ENCODE measurements around the gene LDB2. TPM values are rescaled to one million over a fixed set of nuclear protein-coding genes. Genes with fewer than 3 reads are reported as not detected.

LDB2 gene
- total and polyA plus RNA-seq, 2 of the 8 experiments (the other 6 are each of a cell fraction or from before 2014, with no cell fraction given), result 57.0 to 140 TPM

DNA sequence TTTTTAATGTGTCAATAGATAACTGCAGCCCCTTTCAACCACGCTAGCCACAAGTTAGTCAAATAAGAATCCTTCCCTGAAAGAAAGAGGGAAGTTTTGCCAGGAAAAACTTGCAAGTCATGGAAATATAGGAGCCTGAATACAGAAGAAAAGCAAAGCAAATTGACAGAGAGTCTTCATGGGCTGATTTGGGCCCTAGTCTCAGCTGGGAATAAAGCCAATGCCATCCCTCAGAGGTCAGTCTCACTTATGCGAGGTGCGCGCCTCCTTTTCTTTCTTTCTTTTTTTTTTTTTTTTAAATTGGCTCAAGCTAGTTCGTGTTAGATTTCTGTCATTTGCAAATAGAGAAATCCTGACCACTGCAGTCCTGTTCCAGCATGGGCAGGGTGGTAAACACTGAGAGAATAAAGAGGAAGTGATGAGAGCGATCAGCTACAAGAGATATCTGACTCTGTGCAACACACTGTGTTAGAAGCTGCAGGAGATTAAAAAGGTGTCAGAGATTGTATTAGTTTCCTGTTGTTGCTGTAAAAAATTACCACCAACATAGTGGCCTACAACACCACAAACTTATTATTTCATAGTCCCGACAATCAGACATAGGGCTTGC, 299.7 kb downstream of the LDB2 start:
- Histone ChIP-seq H3K36me3 (ENCODE audit: control insufficient read depth in 2 of 4, insufficient read depth in 4 of 4, low read length in 3 of 4) (no peaks in the 10 kb centered on the region), H2BK120ac (replicated peaks; ENCODE audit: low read depth, low read length) (no peak overlapping the region), H4K5ac (ENCODE audit: insufficient read length, low read depth, low read length) (no peak overlapping the region), H2BK5ac (ENCODE audit: low read depth, low read length) (no peak overlapping the region), H2AFZ (ENCODE audit: low read length) (no peak overlapping the region), H4K20me1 (replicated peaks in 1 of 2; ENCODE audit: control insufficient read depth in 1 of 2, insufficient read depth in 2 of 2, low read length in 2 of 2) (no peaks in the 10 kb centered on the region), H3K4me3 (ENCODE audit: extremely low read depth in 1 of 4, insufficient read depth in 2 of 4, low read depth in 3 of 4, low read length in 4 of 4) (no peak overlapping the region), H3K4ac (replicated peaks; ENCODE audit: insufficient read length, low read depth, low read length) (no peak overlapping the region), H3K14ac (ENCODE audit: insufficient read length) (no peak overlapping the region), H2AK5ac (ENCODE audit: low read depth, low read length) (no peak overlapping the region), H4K8ac (ENCODE audit: extremely low read depth, insufficient read depth, low read length) (no peak overlapping the region), H3K56ac (replicated peaks; ENCODE audit: insufficient read length, low read depth, low read length) (no peak overlapping the region), H3K18ac (ENCODE audit: extremely low read depth, low read length) (no peak overlapping the region), H3K23me2 (ENCODE audit: low read depth, low read length) (no peaks in the 10 kb centered on the region), H3K9ac (replicated peaks in 1 of 4; ENCODE audit: extremely low read depth in 1 of 4, low read depth in 3 of 4, low read length in 3 of 4) (no peak overlapping the region), H3K23ac (ENCODE audit: insufficient read length) (no peak overlapping the region), H3K27ac (ENCODE audit: low read depth, low read length) (no peak overlapping the region), H4K91ac (replicated peaks; ENCODE audit: insufficient read length, low read length) (no peak overlapping the region), H3K9me3 (ENCODE audit: insufficient read depth in 2 of 2, low read depth in 1 of 2, low read length in 1 of 2) (no peaks in the 10 kb centered on the region), H2BK20ac (ENCODE audit: low read length) (no peak overlapping the region), H2BK15ac (ENCODE audit: low read length) (no peak overlapping the region), H3K4me1 (replicated peaks in 1 of 4; ENCODE audit: control insufficient read depth in 3 of 4, insufficient read depth in 4 of 4, low read length in 3 of 4) (peaks cover 0 to 4% (median 0%) of the 10 kb centered on the region in 4 experiments; a peak in 2 of 7 replicates), H3K27me3 (replicated peaks in 1 of 4; ENCODE audit: control insufficient read depth in 3 of 4, extremely low read depth in 1 of 4, insufficient read depth in 3 of 4, low read length in 3 of 4) (no peaks in the 10 kb centered on the region), H2BK12ac (ENCODE audit: low read depth, low read length) (no peak overlapping the region), H3K4me2 (ENCODE audit: insufficient read depth in 1 of 2, low read depth in 2 of 2, low read length in 2 of 2) (no peak overlapping the region), H3K79me2 (ENCODE audit: control insufficient read depth in 1 of 2, insufficient read depth in 2 of 2, low read length in 2 of 2) (no peaks in the 10 kb centered on the region), H3K79me1 (ENCODE audit: low read depth, low read length) (peaks cover 2% of the 10 kb centered on the region; the same call in 1 of the 2 replicates)
- TF ChIP-seq POLR2A (IDR thresholded peaks at IDR 0.05; ENCODE audit: control extremely low read depth in 1 of 2, low read depth in 2 of 2, low read length in 2 of 2) (no peak), BRCA1 (IDR thresholded peaks at IDR 0.05; ENCODE audit: low read depth, low read length) (no peak), SP1 (IDR thresholded peaks at IDR 0.05; ENCODE audit: low read depth, low read length) (no peak), NRF1 (IDR thresholded peaks at IDR 0.05; ENCODE audit: low read depth, low read length) (no peak), GABPA (IDR thresholded peaks at IDR 0.05; ENCODE audit: borderline replicate concordance, insufficient read depth, low read length) (no peak), RXRA (IDR thresholded peaks at IDR 0.05; ENCODE audit: insufficient read depth, low read depth, low read length) (no peak), ASH2L (IDR thresholded peaks at IDR 0.05; ENCODE audit: low read length) (no peak), SRF (IDR thresholded peaks at IDR 0.05; ENCODE audit: low read depth, low read length) (no peak)
- DNase-seq (ENCODE audit: low read depth in 1 of 2, low spot score in 2 of 2) (no peak), FAIRE-seq (no peak)
- 82% methylated on average over 7 of the region's 7 CpGs; no CpG with 5 or more reads in 1 of the 2 experiments for WGBS, 2 experiments (ENCODE audit: extremely low coverage in 1 of 2, insufficient coverage in 1 of 2, insufficient read length in 1 of 2, insufficient replicate concordance in 2 of 2, low coverage in 1 of 2, low lambda C conversion rate in 2 of 2, missing lambda C conversion rate in 1 of 2)
- ChIA-PET CTCF (ENCODE audit: partially characterized antibody) (interaction anchor here (1.5 to 1.9 kb wide), 2 partner anchors 16 to 31 kb away, joined by 4 to 7 read pairs; no protein-coding TSS in a partner anchor), POLR2A (ENCODE audit: partially characterized antibody) (interaction anchor here (1.2 kb wide), 1 partner anchor 9 kb away, joined by 3 read pairs; no protein-coding TSS in a partner anchor)

Measured in H1 (cell line).